Heart left ventricle (tissue), 16 donors: ENCODE measurements around the gene IER3. TPM values are rescaled to one million over a fixed set of nuclear protein-coding genes. Genes with fewer than 3 reads are reported as not detected.

Source experiments
- ATAC-seq, 4 donors: fragments of 200-7000 bp; cut with Tn5 transposase; one replicate each; pipeline ENCODE4 v1.9.1; 2020 to 2022; ENCODE audit warnings: moderate library complexity in 4 of 4, mild to moderate bottlenecking in 3 of 4, moderate number of reproducible peaks in 1 of 4
- DNase-seq, 5 donors: peaks; one replicate each; pipeline ENCODE4 v3.0.0-alpha.2; 2020
- H3K27ac ChIP-seq, 12 donors: fragments of 200-600 bp; sonication (generic) in 4 of 12; one replicate each; pipeline versions ENCODE4 v1.5.0 to v1.8.0; 2016 to 2022; ENCODE audit warnings: mild to moderate bottlenecking in 2 of 12
- H3K27me3 ChIP-seq, 9 donors: fragments of 200-600 bp; sonication (generic) in 2 of 9; one replicate each; pipeline versions ENCODE4 v1.5.1 to v1.8.0; 2016 to 2022; ENCODE audit warnings: mild to moderate bottlenecking in 3 of 9
- H3K36me3 ChIP-seq, 9 donors: fragments of 200-600 bp; sonication (generic) in 2 of 9; one replicate each; pipeline versions ENCODE4 v1.5.0 to v1.8.0; 2018 to 2022; ENCODE audit warnings: mild to moderate bottlenecking in 2 of 9
- H3K4me1 ChIP-seq, 12 donors: fragments of 200-600 bp; sonication (generic) in 4 of 12; one replicate each; pipeline versions ENCODE4 v1.5.0 to v1.8.0; 2016 to 2022; ENCODE audit warnings: mild to moderate bottlenecking in 3 of 12
- H3K4me3 ChIP-seq, 12 donors: fragments of 200-600 bp; sonication (generic) in 4 of 12; one replicate each; pipeline versions ENCODE4 v1.5.0 to v1.8.0; 2017 to 2022; ENCODE audit warnings: mild to moderate bottlenecking in 9 of 12, moderate library complexity in 4 of 12
- H3K9me3 ChIP-seq, 12 donors: fragments of 200-600 bp; sonication (generic) in 4 of 12; one replicate each; pipeline versions ENCODE4 v1.5.0 to v1.8.0; 2016 to 2022; ENCODE audit warnings: mild to moderate bottlenecking in 1 of 12
- CTCF ChIP-seq, 12 donors: fragments of 200-600 bp; sonication (generic) in 4 of 12; IDR thresholded peaks; one replicate each; pipeline versions ENCODE4 v1.5.0 to v1.8.0; 2018 to 2022; ENCODE audit warnings: antibody characterized with exemption in 12 of 12, mild to moderate bottlenecking in 5 of 12
- POLR2A ChIP-seq, 2 donors: fragments of 450-650 bp; IDR thresholded peaks; one replicate each; pipeline ENCODE4 v1.6.1; 2017; ENCODE audit warnings: antibody characterized with exemption in 2 of 2, mild to moderate bottlenecking in 2 of 2, moderate library complexity in 2 of 2
- WGBS, 4 donors: extraction: QIAGEN DNeasy Blood & Tissue Kit in 2 of 4; methylation state at CpG; one replicate each; pipeline versions ENCODE4 v1.1.5 to v1.1.7; 2013 to 2018; 5-methylcytosine and 5-hydroxymethylcytosine counted together
- intact Hi-C, 10 donors: fragments of 100-400 bp; cut with DNase I; formaldehyde crosslinking; loops; one replicate each; pipeline versions ENCODE4 v1.11.1 to v1.14.2; 2022
- polyA plus RNA-seq, 2 donors: library from polyadenylated mRNA; stranded (reverse); fragments of 200-250 nt; gene quantifications; one replicate each; pipeline ENCODE4 v1.2.3, GENCODE V29; 2013
- total RNA-seq, 9 donors: library from RNA; depleted of rRNA in 2 of 9; stranded (reverse); fragments of >200 nt in 2 of 9; fragmentation: NEBNext Ultra II Directional in 3 of 9; extraction: Animal tissue kit (Norgen Biotek cat#: 25700) in 3 of 9; gene quantifications; one replicate each; pipeline versions ENCODE4 v1.1.0 to v1.2.4, GENCODE V29; 2016 to 2023
- donor health status: ischemic (EF 13 %, LVEDD 7.1; RV severe dilation, severe dysfunction).
- donor health status: healthy with polysubstance abuse.
- donor health status: DM: no; HTN: yes; CAD: no.
- donor health status: DM: no; HTN: no; CAD: no.
- donor health status: ischemic (EF 25% LVEDD 6.9; RV normal size, moderate dysfunction).
- donor health status: ischemic (EF 25% LVEDD 5.7; RV mildly dilated, moderate dysfunction).
- donor health status: healthy.
- donor health status: DM: yes; HTN: yes; CAD: no.
- donor health status: ischemic (EF 35%, LVEDD 5.7; RV mildly dilated, moderate dysfunction).
- donor health status: nonischemic (EF 11% LVEDD 7.7; RV severe dilation, severe dysfunction).
- donor health status: DM: yes; HTN: yes; CAD: no.
- donor health status: PGD.
- donor health status: ischemic (EF 29% LVEDD 5.4; RV normal size, mild dysfunction).
- donor health status: nonischemic (EF 23%, LVEDD 6.1; RV moderate dilation, normal function).

Gene IER3
- total and polyA plus RNA-seq, 11 donors, result 8.7 to 127 (median 69.8) TPM

DNA sequence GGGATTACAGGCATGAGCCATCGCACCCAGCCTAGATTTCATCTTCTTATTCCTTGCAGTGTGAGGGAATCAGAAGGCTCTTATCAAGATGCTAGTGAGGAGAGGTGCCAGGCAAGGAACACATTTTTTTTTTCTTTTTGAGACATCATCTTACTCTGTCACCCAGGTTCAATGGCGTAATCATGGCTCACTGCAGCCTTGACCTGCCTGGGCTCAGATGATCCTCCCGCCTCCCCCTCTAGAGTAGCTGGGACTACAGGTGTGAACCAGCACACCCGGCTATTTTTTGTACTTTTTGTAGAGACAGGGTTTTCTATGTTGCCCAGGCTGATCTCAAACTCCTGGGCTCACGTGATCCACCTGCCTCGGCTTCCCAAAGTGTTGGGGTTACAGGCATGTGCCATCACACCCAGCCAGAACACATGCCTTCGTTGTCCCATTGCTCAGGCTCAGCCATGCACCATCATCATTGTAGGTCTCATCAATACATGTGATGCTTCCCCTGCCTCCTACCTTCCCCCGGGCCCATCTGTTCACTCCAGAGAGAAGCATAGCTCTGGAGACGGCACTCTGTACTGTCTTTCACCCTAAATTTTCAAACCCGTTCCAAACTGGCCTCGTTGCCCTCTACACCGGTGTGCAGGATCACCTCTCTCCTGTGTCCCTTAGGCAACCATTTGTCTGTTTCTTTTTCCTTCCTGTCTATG, 12.0 kb downstream of the IER3 start:
- intact Hi-C loops, result loop anchor here in 1 of 10 donors (10.0 kb wide), 1 partner anchor 152 kb away; the partner anchor contains the start of gene DDR1
- no peak for DNase-seq
- TF ChIP-seq CTCF (IDR thresholded peaks at IDR 0.05) (no peak), POLR2A (IDR thresholded peaks at IDR 0.05) (no peak)
- Histone ChIP-seq H3K4me3 (no peak overlapping the region), H3K27ac (no peak overlapping the region), H3K36me3 (peaks cover 0 to 100% (median 95%) of the 10 kb centered on the region in 9 donors), H3K9me3 (no peaks in the 10 kb centered on the region), H3K27me3 (no peaks in the 10 kb centered on the region), H3K4me1 (peaks cover 0 to 34% (median 19%) of the 10 kb centered on the region in 12 donors)
- ATAC-seq, result no peak
- WGBS, 4 donors, result 93 to 95% (median 94%) methylated on average over 12 of the region's 12 CpGs

DNA sequence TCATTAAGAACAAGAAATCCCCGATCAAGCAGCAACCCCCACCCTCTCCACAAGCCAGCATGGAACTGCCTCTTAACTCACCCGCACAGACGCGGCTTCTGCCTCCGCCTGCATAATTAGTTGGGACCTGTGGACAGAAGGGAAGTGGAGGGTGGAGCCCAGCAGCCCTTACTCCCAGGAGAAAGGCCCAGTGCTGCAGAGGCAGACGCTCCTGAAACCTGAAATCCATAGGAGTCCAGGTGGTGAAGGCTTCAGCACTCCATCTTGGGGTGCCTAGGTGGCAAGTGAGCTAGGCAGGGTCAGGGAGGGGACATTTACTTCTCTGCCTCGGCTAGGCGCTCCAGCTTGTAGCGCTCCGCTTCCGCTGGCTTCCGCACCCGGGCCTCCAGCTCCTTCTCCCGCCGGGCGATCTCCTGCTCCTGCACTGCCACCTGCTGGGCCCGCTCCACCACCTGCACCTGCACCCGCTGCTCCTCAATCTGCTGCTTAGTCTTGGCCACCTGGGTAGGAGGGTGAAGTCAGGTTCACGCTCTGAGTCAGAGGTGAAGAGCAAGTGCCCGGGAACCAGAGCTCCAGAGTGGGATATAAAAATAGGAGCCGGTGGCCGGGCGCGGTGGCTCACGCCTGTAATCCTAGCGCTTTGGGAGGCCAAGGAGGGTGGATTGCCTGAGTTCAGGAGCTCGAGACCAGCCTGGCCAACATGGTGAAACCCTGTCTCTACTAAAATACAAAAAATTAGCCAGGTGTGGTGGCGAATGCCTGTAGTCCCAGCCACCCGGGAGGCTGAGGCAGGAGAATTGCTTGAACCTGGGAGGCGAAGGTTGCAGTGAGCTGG, 13.5 kb downstream of the IER3 start:
- peak overlapping the region in 5 of 12 donors; percentile 15 to 64 (median 29) for H3K27ac ChIP-seq
- no peaks in the 10 kb centered on the region for H3K9me3 ChIP-seq
- H3K4me3 ChIP-seq, result peak overlapping the region in 1 of 12 donors; percentile 30
- intact Hi-C loops, result loop anchor here in 1 of 10 donors (2.0 to 10.0 kb wide), 2 partner anchors 52 to 154 kb away; partner anchors contain the start of gene DDR1
- TF ChIP-seq POLR2A (IDR thresholded peaks at IDR 0.05), result no peak
- peak; percentile 50 to 75 (median 60) for TF ChIP-seq CTCF (IDR thresholded peaks at IDR 0.05)
- H3K4me1 ChIP-seq, result peaks cover 0 to 25% (median 12%) of the 10 kb centered on the region in 12 donors
- ATAC-seq (peak; percentile 58 to 85 (median 75)), DNase-seq (peak; percentile 65 to 82 (median 71))
- H3K27me3 ChIP-seq, result no peaks in the 10 kb centered on the region
- H3K36me3 ChIP-seq, result peaks cover 0 to 100% (median 95%) of the 10 kb centered on the region in 9 donors
- WGBS, 4 donors, result 42 to 56% (median 44%) methylated on average over 30 of the region's 30 CpGs

DNA sequence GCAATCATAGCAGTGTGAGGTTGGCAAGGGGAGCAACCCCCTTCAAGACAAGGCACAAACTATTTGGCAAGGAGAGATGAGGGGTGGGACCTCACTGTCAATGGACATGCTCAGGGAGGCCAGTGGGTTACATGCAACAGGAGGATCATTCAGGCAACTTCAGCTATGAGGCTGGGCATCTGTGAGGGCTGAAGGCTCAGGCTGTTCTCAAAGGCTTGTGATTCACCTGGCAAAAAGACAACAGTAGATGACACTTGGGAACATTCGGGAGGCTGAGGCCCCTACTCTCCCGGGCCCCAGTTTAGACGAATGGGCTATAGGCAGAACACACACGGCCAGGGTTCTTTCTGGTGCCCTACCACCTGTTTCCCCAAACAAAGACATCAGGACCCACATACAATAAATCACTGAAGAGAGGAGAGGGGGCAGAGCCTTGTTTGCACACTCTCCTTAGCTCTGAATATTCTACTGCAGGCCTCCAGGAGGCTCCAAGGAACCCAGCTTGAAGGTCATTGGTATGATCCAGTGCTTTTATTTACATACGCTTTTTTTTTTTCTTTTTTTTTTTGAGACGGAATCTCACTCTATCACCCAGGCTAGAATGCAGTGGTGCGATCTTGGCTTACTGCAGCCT, 16.3 kb downstream of the IER3 start:
- ATAC-seq (no peak), DNase-seq (no peak)
- Histone ChIP-seq H3K9me3 (no peaks in the 10 kb centered on the region), H3K27me3 (no peaks in the 10 kb centered on the region), H3K27ac (peak overlapping the region in 1 of 12 donors; percentile 48), H3K4me3 (no peak overlapping the region), H3K36me3 (peaks cover 0 to 100% (median 95%) of the 10 kb centered on the region in 9 donors), H3K4me1 (peaks cover 0 to 47% (median 28%) of the 10 kb centered on the region in 12 donors)
- intact Hi-C loops, result loop anchor here in 4 of 10 donors (5.0 to 10.0 kb wide), 5 partner anchors 173 to 357 kb away; partner anchors contain the start of genes GNL1 (in 1 of the 4), HLA-E (in 1 of the 4) and PRR3 (in 1 of the 4)
- 61 to 67% (median 63%) methylated on average over 7 of the region's 7 CpGs for WGBS, 4 donors
- no peak for TF ChIP-seq CTCF (IDR thresholded peaks at IDR 0.05)
- no peak for TF ChIP-seq POLR2A (IDR thresholded peaks at IDR 0.05)
